Measurements from ENCODE around the gene CCBE1.

Gene CCBE1

GRCh38 chr18:59604877-59605276 is 92.3 kb downstream of the CCBE1 start:
- H3K36me3 ChIP-seq (replicated peaks in 1 of 2; ENCODE audit: control insufficient read depth in 2 of 2, insufficient read depth in 2 of 2, low read length in 2 of 2) = no peaks in the 10 kb centered on the region
- no CpG with 5 or more reads among the region's 3 CpGs for WGBS, 2 donors (ENCODE audit: extremely low coverage in 2 of 2, insufficient read length in 2 of 2, insufficient replicate concordance in 1 of 2)
- DNase-seq (ENCODE audit: low spot score) = no peak
- no peak overlapping the region for H3K14ac ChIP-seq (ENCODE audit: low read length)
- no peaks in the 10 kb centered on the region for H3K79me1 ChIP-seq (ENCODE audit: low read depth, low read length)
- no peak overlapping the region for H3K18ac ChIP-seq (ENCODE audit: low read length)
- H2BK5ac ChIP-seq (ENCODE audit: low read length) = no peak overlapping the region
- H3K27me3 ChIP-seq (ENCODE audit: control insufficient read depth in 3 of 3, insufficient read depth in 3 of 3, low read depth in 1 of 3, low read length in 3 of 3) = no peaks in the 10 kb centered on the region
- no peak overlapping the region for H3K4ac ChIP-seq (ENCODE audit: low read length)
- no peak overlapping the region for H2BK12ac ChIP-seq (ENCODE audit: low read length)
- H2AFZ ChIP-seq (ENCODE audit: low read length) = no peak overlapping the region
- H3K23ac ChIP-seq (ENCODE audit: low read depth, low read length, poor library complexity) = no peak overlapping the region
- no peak overlapping the region for H4K91ac ChIP-seq (ENCODE audit: low read depth, low read length, poor library complexity)
- H3K9me3 ChIP-seq (replicated peaks in 1 of 2; ENCODE audit: control insufficient read depth in 2 of 2, insufficient read depth in 1 of 2, low read depth in 1 of 2, low read length in 2 of 2) = no peaks in the 10 kb centered on the region
- no peak overlapping the region for H3K27ac ChIP-seq (replicated peaks; ENCODE audit: low read length)
- H3K9ac ChIP-seq (ENCODE audit: low read depth, low read length, poor library complexity) = no peak overlapping the region
- no peaks in the 10 kb centered on the region for H3K4me1 ChIP-seq (ENCODE audit: control insufficient read depth in 2 of 2, insufficient read depth in 1 of 2, low read depth in 1 of 2, low read length in 2 of 2)
- H2BK15ac ChIP-seq (ENCODE audit: low read length) = no peak overlapping the region
- no peak overlapping the region for H3K4me2 ChIP-seq (ENCODE audit: insufficient read depth, low read length, poor library complexity, severe bottlenecking)
- no peak overlapping the region for H3K4me3 ChIP-seq (ENCODE audit: low read length in 2 of 2)
- H2AK5ac ChIP-seq (ENCODE audit: low read depth, low read length) = no peak overlapping the region
- no peak overlapping the region for H2BK120ac ChIP-seq (ENCODE audit: low read depth, low read length)
- no peak overlapping the region for H4K8ac ChIP-seq (ENCODE audit: low read depth, low read length)

- Histone ChIP-seq H2BK12ac (ENCODE audit: low read length) (no peak overlapping the region), H3K36me3 (replicated peaks in 1 of 2; ENCODE audit: control insufficient read depth in 2 of 2, insufficient read depth in 2 of 2, low read length in 2 of 2) (no peaks in the 10 kb centered on the region), H2AK5ac (ENCODE audit: low read depth, low read length) (no peak overlapping the region), H2BK15ac (ENCODE audit: low read length) (no peak overlapping the region), H3K4me2 (ENCODE audit: insufficient read depth, low read length, poor library complexity, severe bottlenecking) (no peak overlapping the region), H3K9me3 (replicated peaks in 1 of 2; ENCODE audit: control insufficient read depth in 2 of 2, insufficient read depth in 1 of 2, low read depth in 1 of 2, low read length in 2 of 2) (no peaks in the 10 kb centered on the region), H3K4ac (ENCODE audit: low read length) (no peak overlapping the region), H2BK120ac (ENCODE audit: low read depth, low read length) (no peak overlapping the region), H3K27ac (replicated peaks; ENCODE audit: low read length) (no peak overlapping the region), H3K79me1 (ENCODE audit: low read depth, low read length) (no peaks in the 10 kb centered on the region), H3K14ac (ENCODE audit: low read length) (no peak overlapping the region), H3K4me1 (ENCODE audit: control insufficient read depth in 2 of 2, insufficient read depth in 1 of 2, low read depth in 1 of 2, low read length in 2 of 2) (no peaks in the 10 kb centered on the region), H3K18ac (ENCODE audit: low read length) (no peak overlapping the region), H4K8ac (ENCODE audit: low read depth, low read length) (no peak overlapping the region), H2AFZ (ENCODE audit: low read length) (no peak overlapping the region), H3K27me3 (ENCODE audit: control insufficient read depth in 3 of 3, insufficient read depth in 3 of 3, low read depth in 1 of 3, low read length in 3 of 3) (peaks cover 0 to 3% (median 0%) of the 10 kb centered on the region in 3 experiments), H2BK5ac (ENCODE audit: low read length) (no peak overlapping the region), H3K23ac (ENCODE audit: low read depth, low read length, poor library complexity) (no peak overlapping the region), H3K9ac (ENCODE audit: low read depth, low read length, poor library complexity) (no peak overlapping the region), H4K91ac (ENCODE audit: low read depth, low read length, poor library complexity) (no peak overlapping the region), H3K4me3 (ENCODE audit: low read length in 2 of 2) (no peak overlapping the region)
- no CpG with 5 or more reads among the region's 3 CpGs for WGBS, 2 donors (ENCODE audit: extremely low coverage in 2 of 2, insufficient read length in 2 of 2, insufficient replicate concordance in 1 of 2)
- DNase-seq (ENCODE audit: low spot score) = no peak
Measured at GRCh38 chr18:59597049-59597448, 100.2 kb downstream of the CCBE1 start.

- Histone ChIP-seq H3K27me3 (ENCODE audit: control insufficient read depth in 3 of 3, insufficient read depth in 3 of 3, low read depth in 1 of 3, low read length in 3 of 3) (no peaks in the 10 kb centered on the region), H2AK5ac (ENCODE audit: low read depth, low read length) (no peak overlapping the region), H3K36me3 (replicated peaks in 1 of 2; ENCODE audit: control insufficient read depth in 2 of 2, insufficient read depth in 2 of 2, low read length in 2 of 2) (no peaks in the 10 kb centered on the region), H3K4ac (ENCODE audit: low read length) (no peak overlapping the region), H3K27ac (replicated peaks; ENCODE audit: low read length) (no peak overlapping the region), H2BK12ac (ENCODE audit: low read length) (no peak overlapping the region), H4K8ac (ENCODE audit: low read depth, low read length) (no peak overlapping the region), H3K18ac (ENCODE audit: low read length) (no peak overlapping the region), H3K23ac (ENCODE audit: low read depth, low read length, poor library complexity) (no peak overlapping the region), H3K4me1 (ENCODE audit: control insufficient read depth in 2 of 2, insufficient read depth in 1 of 2, low read depth in 1 of 2, low read length in 2 of 2) (no peaks in the 10 kb centered on the region), H4K91ac (ENCODE audit: low read depth, low read length, poor library complexity) (no peak overlapping the region), H2BK5ac (ENCODE audit: low read length) (no peak overlapping the region), H2BK15ac (ENCODE audit: low read length) (no peak overlapping the region), H3K4me2 (ENCODE audit: insufficient read depth, low read length, poor library complexity, severe bottlenecking) (no peak overlapping the region), H3K9me3 (replicated peaks in 1 of 2; ENCODE audit: control insufficient read depth in 2 of 2, insufficient read depth in 1 of 2, low read depth in 1 of 2, low read length in 2 of 2) (no peaks in the 10 kb centered on the region), H3K4me3 (ENCODE audit: low read length in 2 of 2) (no peak overlapping the region), H2BK120ac (ENCODE audit: low read depth, low read length) (no peak overlapping the region), H2AFZ (ENCODE audit: low read length) (no peak overlapping the region), H3K9ac (ENCODE audit: low read depth, low read length, poor library complexity) (no peak overlapping the region), H3K14ac (ENCODE audit: low read length) (no peak overlapping the region), H3K79me1 (ENCODE audit: low read depth, low read length) (no peaks in the 10 kb centered on the region)
- no peak for DNase-seq (ENCODE audit: low spot score)
Measured at GRCh38 chr18:59593291-59593717, 103.9 kb downstream of the CCBE1 start.

GRCh38 chr18:59592624-59593023 is 104.6 kb downstream of the CCBE1 start:
- no peak overlapping the region for H3K18ac ChIP-seq (ENCODE audit: low read length)
- no peaks in the 10 kb centered on the region for H3K79me1 ChIP-seq (ENCODE audit: low read depth, low read length)
- H3K9ac ChIP-seq (ENCODE audit: low read depth, low read length, poor library complexity) = no peak overlapping the region
- no peak overlapping the region for H4K91ac ChIP-seq (ENCODE audit: low read depth, low read length, poor library complexity)
- H2BK120ac ChIP-seq (ENCODE audit: low read depth, low read length) = no peak overlapping the region
- 100% methylated on average over 1 of the region's 3 CpGs; no CpG with 5 or more reads in 1 of the 2 donors for WGBS, 2 donors (ENCODE audit: extremely low coverage in 2 of 2, insufficient read length in 2 of 2, insufficient replicate concordance in 1 of 2)
- H2BK15ac ChIP-seq (ENCODE audit: low read length) = no peak overlapping the region
- H3K4me3 ChIP-seq (ENCODE audit: low read length in 2 of 2) = no peak overlapping the region
- no peak overlapping the region for H4K8ac ChIP-seq (ENCODE audit: low read depth, low read length)
- no peaks in the 10 kb centered on the region for H3K4me1 ChIP-seq (ENCODE audit: control insufficient read depth in 2 of 2, insufficient read depth in 1 of 2, low read depth in 1 of 2, low read length in 2 of 2)
- no peaks in the 10 kb centered on the region for H3K36me3 ChIP-seq (replicated peaks in 1 of 2; ENCODE audit: control insufficient read depth in 2 of 2, insufficient read depth in 2 of 2, low read length in 2 of 2)
- H3K9me3 ChIP-seq (replicated peaks in 1 of 2; ENCODE audit: control insufficient read depth in 2 of 2, insufficient read depth in 1 of 2, low read depth in 1 of 2, low read length in 2 of 2) = no peaks in the 10 kb centered on the region
- H3K23ac ChIP-seq (ENCODE audit: low read depth, low read length, poor library complexity) = no peak overlapping the region
- no peak for DNase-seq (ENCODE audit: low spot score)
- H2BK12ac ChIP-seq (ENCODE audit: low read length) = no peak overlapping the region
- no peak overlapping the region for H3K14ac ChIP-seq (ENCODE audit: low read length)
- no peak overlapping the region for H3K4me2 ChIP-seq (ENCODE audit: insufficient read depth, low read length, poor library complexity, severe bottlenecking)
- no peak overlapping the region for H3K4ac ChIP-seq (ENCODE audit: low read length)
- H2AFZ ChIP-seq (ENCODE audit: low read length) = no peak overlapping the region
- H3K27me3 ChIP-seq (ENCODE audit: control insufficient read depth in 3 of 3, insufficient read depth in 3 of 3, low read depth in 1 of 3, low read length in 3 of 3) = no peaks in the 10 kb centered on the region
- H2AK5ac ChIP-seq (ENCODE audit: low read depth, low read length) = no peak overlapping the region
- no peak overlapping the region for H2BK5ac ChIP-seq (ENCODE audit: low read length)
- no peak overlapping the region for H3K27ac ChIP-seq (replicated peaks; ENCODE audit: low read length)
